HepG2 (cell line): ENCODE results near the gene NOL4L. TPM values are rescaled to one million over a fixed set of nuclear protein-coding genes. Genes with fewer than 3 reads are reported as not detected.

ENCODE experiments used
- FOXJ3 ChIP-seq: sonication (generic); formaldehyde crosslinking; IDR thresholded peaks from 2 replicates; pipeline ENCODE4 v1.4.0; 2020; ENCODE audit warnings: missing genetic modification reagents, mild to moderate bottlenecking, borderline replicate concordance
- GPN1 ChIP-seq: sonication (generic); formaldehyde crosslinking; IDR thresholded peaks from 2 replicates; pipeline ENCODE4 v1.5.1; 2020; ENCODE audit warnings: missing genetic modification reagents, borderline replicate concordance
- IRF1 ChIP-seq: sonication (generic); formaldehyde crosslinking; IDR thresholded peaks from 2 replicates; pipeline ENCODE4 v1.4.0; 2020; ENCODE audit warnings: low read depth, mild to moderate bottlenecking, missing genetic modification reagents
- KDM5B ChIP-seq: sonication (generic); formaldehyde crosslinking; IDR thresholded peaks from 2 replicates; pipeline ENCODE4 v1.4.0; 2020; ENCODE audit warnings: missing genetic modification reagents, mild to moderate bottlenecking, borderline replicate concordance
- LCORL ChIP-seq, 2 experiments: fragments of 450-650 bp in 1 of 2; sonication (generic) in 1 of 2; formaldehyde crosslinking in 1 of 2; IDR thresholded peaks; 2 replicates each; pipeline versions ENCODE4 v1.5.0 to v1.6.1; 2017 to 2020; ENCODE audit warnings: antibody characterized with exemption in 1 of 2, missing genetic modification reagents in 1 of 2
- MLX ChIP-seq: IDR thresholded peaks from 2 replicates; pipeline ENCODE4 v1.6.1; 2016
- NCOR1 ChIP-seq: fragments of 200-600 bp; sonication (generic); IDR thresholded peaks from 2 replicates; pipeline ENCODE4 v1.7.0; 2017; ENCODE audit warnings: antibody characterized with exemption, low read length, borderline replicate concordance
- POLR2AphosphoS5 ChIP-seq: IDR thresholded peaks from 2 replicates; pipeline ENCODE4 v1.6.1; 2012; ENCODE audit warnings: low read depth, low read length
- SATB2 ChIP-seq: sonication (generic); formaldehyde crosslinking; IDR thresholded peaks from 2 replicates; pipeline ENCODE4 v1.5.0; 2020; ENCODE audit warnings: missing genetic modification reagents
- SNAI1 ChIP-seq: sonication (generic); formaldehyde crosslinking; IDR thresholded peaks from 2 replicates; pipeline ENCODE4 v1.5.0; 2020; ENCODE audit warnings: mild to moderate bottlenecking, missing genetic modification reagents, borderline replicate concordance
- SP5 ChIP-seq: IDR thresholded peaks from 2 replicates; pipeline ENCODE4 v1.6.1; 2016; ENCODE audit warnings: low read depth, borderline replicate concordance
- TBX2 ChIP-seq: sonication (generic); formaldehyde crosslinking; IDR thresholded peaks from 2 replicates; pipeline ENCODE4 v1.5.0; 2020; ENCODE audit warnings: missing genetic modification reagents, mild to moderate bottlenecking, borderline replicate concordance
- TCF12 ChIP-seq, 2 experiments: fragments of 450-650 bp in 1 of 2; sonication (generic) in 1 of 2; formaldehyde crosslinking in 1 of 2; IDR thresholded peaks; 2 replicates each; pipeline versions ENCODE4 v1.6.1 to v1.8.0; 2017 to 2022; ENCODE audit warnings: antibody characterized with exemption in 1 of 2, mild to moderate bottlenecking in 1 of 2, missing genetic modification reagents in 1 of 2, moderate library complexity in 1 of 2
- ZFAT ChIP-seq: sonication (generic); formaldehyde crosslinking; conservative IDR thresholded peaks from 2 replicates; pipeline ENCODE4 v1.8.1; 2023; ENCODE audit warnings: missing genetic modification reagents, inconsistent platforms
- ZNF430 ChIP-seq: sonication (generic); formaldehyde crosslinking; IDR thresholded peaks from 2 replicates; pipeline ENCODE4 v1.9.0; 2021; ENCODE audit warnings: mild to moderate bottlenecking, missing genetic modification reagents
- ZNF709 ChIP-seq: sonication (generic); formaldehyde crosslinking; IDR thresholded peaks from 2 replicates; pipeline ENCODE4 v1.5.0; 2020; ENCODE audit warnings: mild to moderate bottlenecking, missing genetic modification reagents
- ZNF737 ChIP-seq: sonication (generic); formaldehyde crosslinking; IDR thresholded peaks from 2 replicates; pipeline ENCODE4 v1.5.0; 2020; ENCODE audit warnings: missing genetic modification reagents, mild to moderate bottlenecking, borderline replicate concordance
- ZSCAN20 ChIP-seq: sonication (generic); formaldehyde crosslinking; IDR thresholded peaks from 2 replicates; pipeline ENCODE4 v1.4.0; 2020; ENCODE audit warnings: missing genetic modification reagents, mild to moderate bottlenecking, borderline replicate concordance
- ZSCAN25 ChIP-seq: sonication (generic); formaldehyde crosslinking; IDR thresholded peaks from 2 replicates; pipeline ENCODE4 v1.8.0; 2022; ENCODE audit warnings: mild to moderate bottlenecking, missing genetic modification reagents
- polyA plus RNA-seq, 8 experiments: library from polyadenylated mRNA; depleted of rRNA in 3 of 8; stranded (reverse) in 7 of 8; unstranded in 1 of 8; fragments of >200 nt; fragmentation: Illumina TruSeq in 4 of 8; extraction: Trizol in 4 of 8; gene quantifications; 2 replicates each; pipeline versions ENCODE4 v1.2.1 to v1.2.3, GENCODE V29; 2011 to 2016; ENCODE audit warnings: low read depth in 4 of 8, missing spikeins in 1 of 8, mixed read lengths in 1 of 8; ENCODE audit not compliant: insufficient read depth in 1 of 8
- total RNA-seq, 5 experiments: library from RNA; depleted of rRNA; stranded (reverse); fragments of >200 nt; fragmentation: Illumina TruSeq; extraction: Trizol; gene quantifications; 2 replicates each; pipeline ENCODE4 v1.2.3, GENCODE V29; 2016; ENCODE audit warnings: low read depth in 1 of 5

Gene NOL4L
- total and polyA plus RNA-seq, 2 of the 13 experiments (the other 11 are each of a cell fraction or from before 2014, with no cell fraction given), result 16.6 to 35.4 TPM

GRCh38 chr20:32539817-32540675 lies 45.1 kb downstream of the NOL4L start (continued):
- TF ChIP-seq GPN1, result peak; percentile 63; the same call in 1 of the 2 replicates
- 0 out of 2 replicates have a peak, but pooled peaks have one; percentile 61 for TF ChIP-seq SATB2 (CRISPR knock-in tag)
- TF ChIP-seq ZSCAN25 (CRISPR knock-in tag), result peak; percentile 95
- no peak for TF ChIP-seq TCF12 (IDR thresholded peaks at IDR 0.05)
- TF ChIP-seq TCF12 (CRISPR knock-in tag; IDR thresholded peaks at IDR 0.05), result no peak; the same call in 1 of the 2 replicates
- TF ChIP-seq ZSCAN20 (CRISPR knock-in tag), result no peak
- peak; percentile 80 for TF ChIP-seq SP5 (CRISPR knock-in tag)
- peak; percentile 95 for TF ChIP-seq TBX2 (CRISPR knock-in tag)
- peak; percentile 90 for TF ChIP-seq KDM5B (CRISPR knock-in tag)
- no peak for TF ChIP-seq ZFAT (CRISPR knock-in tag)
- peak; percentile 90 for TF ChIP-seq MLX (CRISPR knock-in tag)
- peak; percentile 96 for TF ChIP-seq ZNF430
- no peak for TF ChIP-seq LCORL (IDR thresholded peaks at IDR 0.05)
- peak; percentile 99 for TF ChIP-seq LCORL (CRISPR knock-in tag; IDR thresholded peaks at IDR 0.05)
- TF ChIP-seq ZNF737 (CRISPR knock-in tag), result no peak; the same call in 1 of the 2 replicates
- TF ChIP-seq FOXJ3 (CRISPR knock-in tag), result no peak
- 0 out of 2 replicates have a peak, but pooled peaks have one; percentile 25 for TF ChIP-seq POLR2AphosphoS5
- no peak; the same call in none of the 2 replicates for TF ChIP-seq ZNF709 (CRISPR knock-in tag)
- TF ChIP-seq SNAI1 (CRISPR knock-in tag), result no peak
- TF ChIP-seq NCOR1, result peak; percentile 81
- 0 out of 2 replicates have a peak, but pooled peaks have one; percentile 33 for TF ChIP-seq IRF1 (CRISPR knock-in tag)
